HG03196 (cell line): ENCODE results near the gene SPSB3.
"Not testable (repeated sequence)": the region's sequence is repeated elsewhere in the genome, so short reads cannot be mapped to it uniquely, and the experiment has no call there.

Source experiments
- ATAC-seq: cut with Tn5 transposase; IDR thresholded peaks from one replicate; pipeline ENCODE4 v1.9.1; 2021; ENCODE audit not compliant: unreplicated experiment

The SPSB3 gene

GRCh38 chr16:1744338-1744840 lies 38.0 kb downstream of the SPSB3 start:
- no peak for ATAC-seq

- ATAC-seq = no peak
These were observed 38.7 kb downstream of the SPSB3 start for GRCh38 chr16:1743376-1744337.

DNA sequence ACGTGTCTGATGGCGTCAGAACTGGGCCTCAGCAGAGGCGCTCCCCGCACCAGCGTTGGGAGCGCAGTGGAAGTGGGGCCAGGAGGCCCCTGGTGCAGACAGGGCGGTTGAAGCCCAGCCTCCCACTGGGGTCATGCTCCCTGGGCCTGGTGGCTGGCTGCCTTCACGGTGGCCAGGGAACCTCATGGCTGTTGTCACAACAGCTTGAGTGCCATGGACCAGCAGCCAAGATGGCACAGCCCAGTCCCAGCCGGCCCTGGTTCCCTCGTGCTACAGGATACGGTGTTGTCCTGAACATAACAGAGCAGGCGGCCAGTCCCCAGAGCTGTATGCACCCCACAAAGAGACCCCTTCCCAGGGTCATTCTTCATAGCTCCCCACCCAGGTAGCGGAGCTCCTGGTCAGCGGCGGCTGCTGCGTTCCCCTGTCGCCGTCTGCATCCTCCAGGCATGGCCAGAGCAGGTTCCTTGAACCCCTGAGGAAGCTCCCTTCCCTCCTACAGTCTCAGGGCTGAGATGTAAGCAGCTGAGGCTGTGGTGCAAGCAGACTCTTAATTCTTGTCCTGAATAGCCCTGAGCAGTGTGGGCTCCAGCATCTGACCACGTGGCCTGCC lies 40.7 kb downstream of the SPSB3 start:
- no peak for ATAC-seq

DNA sequence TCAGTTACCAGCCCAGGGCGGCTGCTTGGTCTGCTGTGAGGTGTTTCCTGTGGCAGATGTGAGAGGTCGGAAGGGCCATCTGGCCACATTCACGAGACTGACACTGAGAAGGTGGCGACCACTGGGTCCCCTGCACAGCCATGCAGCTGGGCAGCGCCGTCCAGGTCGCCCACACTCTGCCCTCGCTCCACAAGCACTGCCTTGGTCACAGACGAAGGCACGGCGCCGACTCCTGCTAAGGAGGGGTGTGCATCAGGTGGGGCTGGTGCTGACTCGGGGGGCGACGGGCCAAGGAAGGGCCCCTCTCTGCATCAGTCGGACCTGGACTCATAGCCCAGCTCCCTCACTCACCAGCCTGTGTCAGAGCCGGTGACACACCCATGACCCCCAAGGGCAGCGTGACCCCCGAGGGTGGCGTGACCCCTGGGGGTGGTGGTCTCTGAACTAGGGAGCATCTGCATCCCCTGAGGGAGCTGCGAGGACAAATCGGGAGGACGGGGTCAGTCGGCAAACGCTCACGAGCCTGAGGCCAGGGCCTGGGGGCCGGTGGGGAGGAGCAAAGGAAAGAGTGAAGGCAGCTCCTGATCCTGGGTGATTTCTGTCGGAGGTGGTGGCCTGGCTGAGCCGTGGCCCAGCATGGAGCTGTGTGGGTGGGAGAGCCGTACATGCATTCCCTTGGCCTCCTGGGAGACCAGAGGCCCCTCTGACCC lies 41.4 kb downstream of the SPSB3 start:
- no peak for ATAC-seq

- ATAC-seq = no peak
These were observed 42.1 kb downstream of the SPSB3 start for GRCh38 chr16:1740234-1740633.

DNA sequence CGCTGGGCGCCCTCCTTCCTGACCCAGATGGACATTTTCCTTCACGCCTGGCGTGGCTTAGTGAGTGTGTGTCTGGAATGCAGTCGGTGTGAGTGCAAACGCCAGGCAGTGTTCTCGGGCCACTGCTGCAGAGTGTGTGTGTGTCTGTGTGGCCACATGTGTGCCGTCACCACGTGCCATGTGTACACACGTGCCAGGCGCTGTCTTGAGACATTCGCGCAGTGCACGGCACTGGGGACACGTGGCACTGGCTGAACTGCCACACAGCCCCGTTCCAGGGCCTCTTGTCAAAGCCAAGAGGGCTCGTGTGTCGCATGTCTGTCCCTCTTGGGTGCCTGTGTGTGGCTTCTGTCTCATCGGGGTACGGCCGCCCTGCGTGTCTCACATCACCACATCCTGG lies 47.6 kb downstream of the SPSB3 start:
- ATAC-seq = no peak

DNA sequence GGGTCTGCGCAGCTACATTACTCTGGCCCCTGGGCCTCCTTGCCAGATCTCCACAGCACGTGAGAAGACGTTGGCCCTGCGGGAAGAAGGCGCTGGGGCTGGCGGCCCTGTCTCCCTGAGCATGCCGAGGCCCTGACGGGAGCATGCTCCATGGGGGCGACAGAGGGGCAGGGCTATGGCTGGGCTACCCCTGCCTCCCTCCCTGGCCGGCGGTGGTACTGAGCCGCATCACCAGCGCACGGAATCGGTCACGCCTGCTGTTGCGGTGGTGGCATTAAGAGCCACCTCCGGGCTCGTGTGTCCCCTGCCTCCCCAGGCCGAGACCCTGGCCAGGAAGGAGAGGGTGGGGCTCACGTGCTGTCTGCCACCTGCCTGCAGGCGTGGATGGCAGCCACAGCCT lies 48.2 kb downstream of the SPSB3 start:
- ATAC-seq = no peak

GRCh38 chr16:1732551-1732987 lies 49.8 kb downstream of the SPSB3 start:
- not testable (repeated sequence) for ATAC-seq

DNA sequence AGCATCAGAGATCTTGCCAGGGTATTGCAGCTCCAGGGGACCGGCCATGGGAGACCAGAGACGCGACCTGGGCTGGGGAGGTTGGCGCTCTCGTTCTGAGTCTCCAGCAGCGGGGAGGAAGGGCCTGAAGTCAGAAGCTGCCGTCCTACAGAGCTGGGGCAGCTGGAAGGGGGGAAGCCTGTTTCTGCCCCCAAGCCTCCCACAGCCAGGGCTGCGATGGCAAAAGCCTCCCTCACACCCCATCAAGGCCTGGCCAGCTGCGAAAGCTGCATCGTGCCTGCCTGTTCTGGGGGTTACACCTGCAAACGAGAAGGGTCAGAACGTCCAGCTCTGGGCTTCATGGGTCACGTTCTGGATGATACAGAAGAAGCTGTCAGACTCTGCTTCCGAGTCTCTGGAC lies 50.3 kb downstream of the SPSB3 start:
- ATAC-seq = no peak

DNA sequence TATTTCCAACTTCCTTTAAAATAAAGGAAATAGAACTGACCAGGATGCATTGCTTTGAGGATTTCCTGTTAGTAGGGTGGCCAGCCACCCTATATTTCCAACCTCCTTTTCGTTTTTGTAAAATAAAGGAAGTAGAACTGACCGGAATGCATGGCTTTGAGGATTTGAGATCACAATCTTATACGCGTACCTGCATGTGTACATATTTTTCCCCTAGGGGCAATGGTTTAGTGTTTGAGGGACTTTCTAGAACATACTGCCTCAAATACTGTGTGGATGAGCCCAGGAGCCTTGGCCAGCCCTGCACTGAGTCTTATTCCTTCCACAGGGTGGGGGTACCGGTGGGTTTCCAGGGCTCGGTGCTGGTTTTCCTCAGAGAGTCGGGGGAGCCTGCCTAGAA lies 50.8 kb downstream of the SPSB3 start:
- ATAC-seq = no peak

DNA sequence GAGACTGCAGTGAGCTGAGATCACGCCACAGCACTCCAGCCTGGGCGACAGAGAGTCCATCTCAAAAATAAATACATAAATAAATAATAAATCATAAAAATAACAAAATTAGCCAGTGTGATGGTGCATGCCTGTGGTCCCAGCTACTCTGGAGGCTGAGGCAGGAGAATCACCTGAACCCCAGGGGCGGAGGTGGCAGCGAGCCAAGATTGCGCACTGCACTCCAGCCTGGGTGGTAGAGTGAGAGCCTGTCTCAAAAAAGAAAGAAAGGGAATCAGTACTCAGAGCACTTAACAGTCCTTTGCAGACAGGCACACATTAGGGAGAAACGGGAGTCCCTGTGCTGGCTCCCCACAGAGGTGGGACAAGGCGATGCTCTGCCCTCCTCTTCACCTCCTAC lies 51.3 kb downstream of the SPSB3 start:
- ATAC-seq = no peak

DNA sequence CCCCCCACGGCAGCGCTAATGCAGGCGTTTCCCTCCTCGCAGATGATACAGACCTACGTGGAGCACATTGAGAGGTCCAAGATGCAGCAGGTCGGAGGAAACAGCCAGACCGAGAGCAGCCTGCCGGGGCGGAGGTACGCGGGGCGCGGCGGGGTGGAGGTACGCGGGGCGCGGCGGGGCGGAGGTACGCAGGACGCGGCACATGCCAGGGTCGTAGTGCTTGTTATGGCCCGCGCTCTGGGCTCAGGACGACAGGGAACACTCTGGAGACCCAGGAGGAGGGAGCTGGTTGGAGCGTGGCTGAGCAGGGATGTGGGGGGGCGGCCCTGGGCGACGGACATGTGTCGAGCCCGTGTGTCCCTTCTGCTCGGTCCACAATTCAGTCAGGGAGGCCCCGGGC lies 52.9 kb downstream of the SPSB3 start:
- no peak for ATAC-seq

DNA sequence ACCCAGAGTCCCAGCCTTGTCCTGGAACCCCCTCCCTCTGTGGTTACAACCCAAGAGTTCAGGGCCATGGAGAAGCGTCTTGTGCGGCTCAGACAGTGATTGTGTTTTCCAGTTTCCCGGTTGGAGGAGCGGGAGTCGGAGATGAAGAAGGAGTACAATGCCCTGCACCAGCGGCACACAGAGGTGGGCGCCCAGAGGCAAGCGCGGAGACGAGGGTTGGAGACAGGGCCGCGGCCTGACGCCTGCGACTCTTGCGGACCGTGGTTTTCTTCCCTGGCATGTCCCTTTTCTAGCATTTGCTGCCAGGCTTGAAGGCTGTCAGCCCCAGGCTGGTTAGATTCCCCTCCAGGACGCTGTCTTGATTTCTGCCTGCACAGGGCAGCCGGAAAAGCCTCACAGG lies 53.3 kb downstream of the SPSB3 start:
- ATAC-seq = no peak

- ATAC-seq = no peak
These were observed 54.4 kb downstream of the SPSB3 start for GRCh38 chr16:1727651-1728624.
